Measurements from ENCODE around the gene C3orf20. TPM values are rescaled to one million over a fixed set of nuclear protein-coding genes. Genes with fewer than 3 reads are reported as not detected.

Gene C3orf20
- total RNA-seq, 1 experiment from 2014 or later: not detected

GRCh38 chr3:14762701-14763100 is 87.8 kb downstream of the C3orf20 start:
- ChIA-PET CTCF (no interaction called here), POLR2A (ENCODE audit: unreplicated experiment) (no interaction called here)
- no TSS peak for BruUV-seq (replicated peaks)

GRCh38 chr3:14764331-14765059 is 89.6 kb downstream of the C3orf20 start:
- CTCF ChIA-PET: interaction anchor here (0.6 kb wide), 1 partner anchor 84 kb away, joined by 5 read pairs; no protein-coding TSS in a partner anchor
- ATAC-seq: no peak
- TF ChIP-seq, protein P1, sequence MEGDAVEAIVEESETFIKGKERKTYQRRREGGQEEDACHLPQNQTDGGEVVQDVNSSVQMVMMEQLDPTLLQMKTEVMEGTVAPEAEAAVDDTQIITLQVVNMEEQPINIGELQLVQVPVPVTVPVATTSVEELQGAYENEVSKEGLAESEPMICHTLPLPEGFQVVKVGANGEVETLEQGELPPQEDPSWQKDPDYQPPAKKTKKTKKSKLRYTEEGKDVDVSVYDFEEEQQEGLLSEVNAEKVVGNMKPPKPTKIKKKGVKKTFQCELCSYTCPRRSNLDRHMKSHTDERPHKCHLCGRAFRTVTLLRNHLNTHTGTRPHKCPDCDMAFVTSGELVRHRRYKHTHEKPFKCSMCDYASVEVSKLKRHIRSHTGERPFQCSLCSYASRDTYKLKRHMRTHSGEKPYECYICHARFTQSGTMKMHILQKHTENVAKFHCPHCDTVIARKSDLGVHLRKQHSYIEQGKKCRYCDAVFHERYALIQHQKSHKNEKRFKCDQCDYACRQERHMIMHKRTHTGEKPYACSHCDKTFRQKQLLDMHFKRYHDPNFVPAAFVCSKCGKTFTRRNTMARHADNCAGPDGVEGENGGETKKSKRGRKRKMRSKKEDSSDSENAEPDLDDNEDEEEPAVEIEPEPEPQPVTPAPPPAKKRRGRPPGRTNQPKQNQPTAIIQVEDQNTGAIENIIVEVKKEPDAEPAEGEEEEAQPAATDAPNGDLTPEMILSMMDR (conservative IDR thresholded peaks at IDR 0.05; ENCODE audit: low read depth, low read length): no peak
- TF ChIP-seq EZH2phosphoT487 (IDR thresholded peaks at IDR 0.05; ENCODE audit: borderline replicate concordance, low read length) (no peak), EZH2 (IDR thresholded peaks at IDR 0.05; ENCODE audit: low read length, unreplicated experiment) (no peak)

More at GRCh38 chr3:14762701-14763100, 87.8 kb downstream of the C3orf20 start:
- Histone ChIP-seq H3K4me2 (ENCODE audit: low read length) (no peak overlapping the region), H2AFZ (ENCODE audit: low read length) (no peak overlapping the region), H3K9me2 (replicated peaks; ENCODE audit: low read length) (no peaks in the 10 kb centered on the region), H3K9ac (ENCODE audit: low read length) (no peak overlapping the region), H3K9me3 (ENCODE audit: low read length) (no peaks in the 10 kb centered on the region), H3K27ac (ENCODE audit: low read length) (no peak overlapping the region), H3K79me2 (ENCODE audit: low read length) (no peaks in the 10 kb centered on the region), H3F3A (ENCODE audit: low read length, unreplicated experiment) (no peaks in the 10 kb centered on the region), H3K36me3 (ENCODE audit: low read depth, low read length) (no peaks in the 10 kb centered on the region), H4K20me1 (ENCODE audit: low read length) (no peaks in the 10 kb centered on the region), H3K27me3 (ENCODE audit: low read length) (no peaks in the 10 kb centered on the region), H3K4me3 (ENCODE audit: low read length) (no peak overlapping the region), H3K4me1 (ENCODE audit: insufficient read depth, low read length) (no peaks in the 10 kb centered on the region)
- no peak for ATAC-seq
- TF ChIP-seq EZH2phosphoT487 (IDR thresholded peaks at IDR 0.05; ENCODE audit: borderline replicate concordance, low read length): no peak
- TF ChIP-seq EZH2 (IDR thresholded peaks at IDR 0.05; ENCODE audit: low read length, unreplicated experiment): no peak
- TF ChIP-seq, protein P1 (conservative IDR thresholded peaks at IDR 0.05; ENCODE audit: low read depth, low read length): no peak
- DNase-seq: no peak
- intact Hi-C loops (cut with micrococcal nuclease): no loop called here

DNA sequence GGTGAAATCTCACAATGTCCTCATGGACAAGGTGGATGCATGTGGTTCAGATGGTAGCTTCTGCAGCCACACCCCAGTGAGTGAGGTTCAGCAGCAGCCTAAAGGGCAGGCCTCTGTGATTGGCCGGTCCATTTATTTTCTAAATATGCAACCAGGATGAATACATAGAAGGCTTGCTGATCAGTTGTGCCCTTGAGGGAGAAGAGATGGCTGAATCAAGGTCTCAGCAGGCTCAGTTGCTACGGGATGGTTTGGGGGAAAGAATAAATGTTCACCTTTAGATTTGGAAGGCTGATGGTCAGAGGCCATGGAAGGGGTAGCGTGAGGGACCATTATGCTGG is 90.1 kb downstream of the C3orf20 start:
- H2AFZ ChIP-seq (ENCODE audit: low read length): no peak overlapping the region
- no peaks in the 10 kb centered on the region for H3K79me2 ChIP-seq (ENCODE audit: low read length)
- no peaks in the 10 kb centered on the region for H3K27me3 ChIP-seq (ENCODE audit: low read length)
- DNase-seq (no peak), ATAC-seq (no peak)
- TF ChIP-seq, protein P1 (conservative IDR thresholded peaks at IDR 0.05; ENCODE audit: low read depth, low read length): no peak
- no peak for TF ChIP-seq EZH2phosphoT487 (IDR thresholded peaks at IDR 0.05; ENCODE audit: borderline replicate concordance, low read length)
- TF ChIP-seq EZH2 (IDR thresholded peaks at IDR 0.05; ENCODE audit: low read length, unreplicated experiment): no peak
- no peaks in the 10 kb centered on the region for H4K20me1 ChIP-seq (ENCODE audit: low read length)
- H3K9ac ChIP-seq (ENCODE audit: low read length): no peak overlapping the region
- no TSS peak for BruUV-seq (replicated peaks)
- no peaks in the 10 kb centered on the region for H3K9me3 ChIP-seq (ENCODE audit: low read length)
- no peaks in the 10 kb centered on the region for H3F3A ChIP-seq (ENCODE audit: low read length, unreplicated experiment)
- H3K27ac ChIP-seq (ENCODE audit: low read length): no peak overlapping the region
- no peak overlapping the region for H3K4me2 ChIP-seq (ENCODE audit: low read length)
- H3K4me1 ChIP-seq (ENCODE audit: insufficient read depth, low read length): no peaks in the 10 kb centered on the region
- ChIA-PET POLR2A (ENCODE audit: unreplicated experiment) (no interaction called here), CTCF (interaction anchor here (0.6 kb wide), 1 partner anchor 84 kb away, joined by 5 read pairs; no protein-coding TSS in a partner anchor)
- no peaks in the 10 kb centered on the region for H3K36me3 ChIP-seq (ENCODE audit: low read depth, low read length)
- no peak overlapping the region for H3K4me3 ChIP-seq (ENCODE audit: low read length)
- intact Hi-C loops (cut with micrococcal nuclease): no loop called here
- H3K9me2 ChIP-seq (replicated peaks; ENCODE audit: low read length): no peaks in the 10 kb centered on the region

More at GRCh38 chr3:14764331-14765059, 89.6 kb downstream of the C3orf20 start:
- no peaks in the 10 kb centered on the region for H3F3A ChIP-seq (ENCODE audit: low read length, unreplicated experiment)
- H3K4me3 ChIP-seq (ENCODE audit: low read length): no peak overlapping the region
- H4K20me1 ChIP-seq (ENCODE audit: low read length): no peaks in the 10 kb centered on the region
- no peaks in the 10 kb centered on the region for H3K36me3 ChIP-seq (ENCODE audit: low read depth, low read length)
- POLR2A ChIA-PET (ENCODE audit: unreplicated experiment): interaction anchor here (0.5 kb wide), 1 partner anchor 76 kb away, joined by 5 read pairs; no protein-coding TSS in a partner anchor
- H3K4me2 ChIP-seq (ENCODE audit: low read length): no peak overlapping the region
- no TSS peak for BruUV-seq (replicated peaks)
- H3K9ac ChIP-seq (ENCODE audit: low read length): no peak overlapping the region
- no peaks in the 10 kb centered on the region for H3K9me2 ChIP-seq (replicated peaks; ENCODE audit: low read length)
- H3K27ac ChIP-seq (ENCODE audit: low read length): no peak overlapping the region
- H3K27me3 ChIP-seq (ENCODE audit: low read length): no peaks in the 10 kb centered on the region
- intact Hi-C loops (cut with micrococcal nuclease): no loop called here
- no peak overlapping the region for H2AFZ ChIP-seq (ENCODE audit: low read length)
- no peaks in the 10 kb centered on the region for H3K9me3 ChIP-seq (ENCODE audit: low read length)
- no peaks in the 10 kb centered on the region for H3K4me1 ChIP-seq (ENCODE audit: insufficient read depth, low read length)
- no peaks in the 10 kb centered on the region for H3K79me2 ChIP-seq (ENCODE audit: low read length)
- DNase-seq: no peak

Measured in PC-3 (cell line).